NCI-H2107 treated with DMSO at 0.1 percent for 48 hours (cell line): ENCODE data around the gene PAQR8.

ENCODE experiments used
- DNase-seq: peaks from one replicate; lab custom pipeline; 2025; ENCODE audit not compliant: unreplicated experiment; lab: John Stamatoyannopoulos, UW

PAQR8 gene, protein sequence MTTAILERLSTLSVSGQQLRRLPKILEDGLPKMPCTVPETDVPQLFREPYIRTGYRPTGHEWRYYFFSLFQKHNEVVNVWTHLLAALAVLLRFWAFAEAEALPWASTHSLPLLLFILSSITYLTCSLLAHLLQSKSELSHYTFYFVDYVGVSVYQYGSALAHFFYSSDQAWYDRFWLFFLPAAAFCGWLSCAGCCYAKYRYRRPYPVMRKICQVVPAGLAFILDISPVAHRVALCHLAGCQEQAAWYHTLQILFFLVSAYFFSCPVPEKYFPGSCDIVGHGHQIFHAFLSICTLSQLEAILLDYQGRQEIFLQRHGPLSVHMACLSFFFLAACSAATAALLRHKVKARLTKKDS

DNA sequence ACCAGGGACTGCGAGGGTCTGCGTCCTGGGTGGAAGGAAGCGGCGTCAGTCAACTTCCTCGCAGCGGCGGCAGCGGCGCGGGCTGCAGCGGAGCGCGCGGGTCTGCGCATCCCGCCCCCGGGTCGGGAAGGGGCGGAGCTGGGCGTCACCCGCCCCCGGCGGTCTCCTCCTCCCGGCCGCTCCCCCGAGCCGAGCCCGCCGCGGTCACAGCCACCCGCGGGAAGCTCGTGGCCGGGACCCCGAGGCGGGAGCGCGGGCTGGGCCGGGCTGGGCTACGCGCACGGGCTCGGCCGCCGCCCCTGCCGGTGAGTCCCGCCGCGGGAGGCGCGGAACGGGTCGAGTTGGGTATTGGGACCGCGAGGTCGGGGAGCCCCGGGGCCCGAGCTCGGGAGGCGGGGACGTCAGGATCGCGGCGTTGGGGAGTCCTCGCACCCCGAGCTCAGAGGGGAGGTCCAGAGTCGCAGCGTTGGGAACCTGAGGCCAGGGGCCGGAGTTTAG is at the start of gene PAQR8:
TSS of gene PAQR8 (plus strand) at position 207 of the 498 bp plus-strand sequence. CDS start 41,063 bp downstream, outside the sequence.
- no peak for DNase-seq

DNA sequence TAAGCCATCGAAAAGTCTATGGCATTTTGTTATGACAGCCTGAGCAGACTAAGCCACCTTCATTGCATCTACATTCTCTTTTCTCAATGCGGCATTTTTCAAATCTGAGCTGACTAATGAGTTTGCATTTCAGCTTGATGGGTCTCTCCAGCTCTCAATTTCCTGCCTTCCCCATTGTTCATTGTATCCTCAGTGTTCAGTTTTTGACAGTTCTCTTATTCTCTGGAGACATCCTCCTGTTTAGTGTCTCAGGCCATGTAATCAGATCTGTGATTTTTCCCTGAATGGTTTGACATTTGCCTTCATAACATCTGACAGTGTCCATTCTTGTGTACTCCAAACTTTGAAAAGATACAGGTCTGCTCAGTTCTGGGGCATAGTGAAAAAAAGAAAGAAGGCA is 49.5 kb upstream of the PAQR8 start:
- DNase-seq, result no peak

DNA sequence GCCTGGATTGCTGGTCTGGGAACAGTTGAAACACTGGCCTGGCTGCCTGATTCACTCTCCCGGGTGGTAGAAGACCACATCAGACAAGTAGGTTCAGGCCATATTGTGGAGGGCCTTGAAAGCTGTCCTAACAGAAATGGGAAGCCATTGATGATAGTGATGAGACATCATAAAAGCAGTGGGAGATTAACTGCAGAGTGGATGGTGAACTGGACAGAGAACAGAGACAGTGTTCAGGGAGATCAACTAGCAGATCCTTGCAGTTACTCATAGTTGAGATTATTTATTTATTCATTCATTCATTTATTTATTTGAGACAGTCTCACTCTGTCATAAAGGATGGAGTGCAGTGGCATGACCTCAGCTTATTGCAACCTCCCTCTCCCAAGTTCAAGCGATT is 47.2 kb upstream of the PAQR8 start:
- no peak for DNase-seq

DNA sequence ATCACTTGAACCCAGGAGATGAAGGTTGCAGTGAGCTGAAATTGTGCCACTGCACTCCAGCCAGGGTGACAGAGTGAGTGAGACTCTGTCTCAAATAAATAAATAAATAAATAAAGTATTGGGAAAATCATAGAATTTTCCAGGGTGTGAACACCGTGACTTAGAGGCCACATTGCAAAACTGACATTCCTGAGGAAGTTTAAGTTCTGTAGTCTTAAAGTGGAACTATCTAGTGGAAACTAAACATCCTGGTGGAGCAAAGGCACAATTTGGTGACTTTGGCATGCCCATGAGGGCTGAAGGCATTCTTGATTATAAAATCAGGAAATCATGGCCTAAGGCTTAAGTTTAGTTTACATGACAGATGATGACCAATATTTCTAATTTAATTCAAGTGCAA is 44.7 kb upstream of the PAQR8 start:
- no peak for DNase-seq

DNA sequence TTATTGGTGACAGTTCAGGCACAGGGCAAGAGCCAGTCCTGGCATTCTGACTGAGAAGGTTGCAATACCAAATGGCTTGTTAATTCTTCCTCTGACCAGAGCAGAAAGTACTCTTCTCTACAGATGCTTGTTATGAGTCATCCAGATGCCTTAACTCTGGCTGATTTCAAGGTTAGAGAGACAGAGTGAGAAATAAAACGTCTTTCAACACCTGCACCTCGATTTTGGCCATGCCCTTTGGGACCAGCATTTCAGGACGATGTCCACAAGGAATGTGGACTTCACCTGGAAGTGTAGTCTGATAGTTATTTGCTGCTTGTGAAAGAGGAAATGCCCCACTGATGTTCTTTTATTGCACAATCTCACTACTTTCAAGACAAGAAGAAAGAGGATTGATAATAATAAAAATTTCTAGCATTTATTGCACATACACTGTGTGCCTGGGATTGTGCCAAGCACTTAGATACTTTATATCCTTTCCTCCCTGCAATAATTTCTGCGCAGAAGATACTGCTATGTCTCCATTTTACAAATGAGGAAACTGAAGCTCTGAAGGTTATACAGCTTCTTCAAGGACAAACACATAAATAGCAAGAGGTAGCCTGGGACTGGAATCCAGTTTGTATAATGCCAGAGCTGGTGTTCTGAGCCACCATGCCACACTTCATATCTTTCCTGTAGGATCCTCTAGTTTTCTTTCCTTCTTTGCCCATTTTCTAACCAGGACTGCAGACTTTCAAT is 43.9 kb upstream of the PAQR8 start:
- no peak for DNase-seq

DNA sequence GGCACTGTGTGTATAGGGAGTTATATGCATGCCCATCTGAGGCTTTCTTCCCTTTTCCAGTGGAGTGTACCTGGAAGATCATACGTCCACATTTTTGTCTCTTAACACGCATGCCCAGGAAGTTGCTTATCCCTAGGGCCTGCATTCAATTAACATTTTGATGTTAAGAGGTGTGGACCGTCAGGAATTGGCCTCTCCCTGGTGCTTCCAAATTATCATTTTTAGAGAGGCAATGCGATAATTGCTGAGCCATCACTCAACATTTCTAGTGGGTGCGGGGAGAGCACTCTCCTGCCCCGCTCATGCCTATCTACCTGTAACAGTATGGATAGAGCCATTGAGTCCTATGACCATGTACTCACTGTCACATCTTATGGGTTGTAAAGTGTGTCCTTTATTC is 37.8 kb upstream of the PAQR8 start:
- no peak for DNase-seq

DNA sequence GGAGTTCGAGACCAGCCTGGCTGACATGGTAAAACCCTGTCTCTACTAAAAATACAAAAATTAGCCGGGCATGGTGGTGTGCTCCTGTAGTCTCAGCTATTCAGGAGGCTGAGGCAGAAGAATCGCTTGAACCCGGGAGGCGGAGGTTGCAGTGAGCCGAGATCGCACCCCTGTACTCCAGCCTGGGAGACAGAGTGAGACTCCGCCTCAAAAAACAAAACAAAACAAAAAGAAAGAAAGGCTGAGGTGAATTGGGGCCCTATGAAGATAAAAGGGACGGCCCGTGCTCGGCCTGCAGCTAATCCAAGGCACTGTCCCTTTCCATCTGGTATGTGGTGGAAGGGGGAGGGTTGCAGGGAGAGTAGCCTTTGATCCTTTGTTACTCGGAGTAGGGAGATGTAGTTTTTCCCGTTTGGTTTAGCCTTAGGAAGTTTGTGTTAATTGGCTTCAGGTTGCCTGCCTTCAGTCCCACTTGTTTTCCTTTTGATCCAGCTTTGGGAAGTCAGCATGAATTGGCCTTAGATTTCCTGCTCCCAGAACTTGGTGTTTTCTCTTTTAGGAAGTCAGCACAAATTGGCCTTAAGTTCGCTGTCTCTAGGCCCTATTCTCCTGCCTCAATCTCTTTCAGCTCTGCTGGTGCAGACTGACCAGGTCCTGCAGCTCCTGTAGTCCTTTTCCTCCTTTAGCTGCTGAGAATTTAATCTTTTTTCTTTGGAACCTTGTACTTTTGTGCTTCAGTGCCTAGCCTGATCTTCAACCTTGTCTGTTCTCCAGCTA is 36.1 kb upstream of the PAQR8 start:
- DNase-seq, result no peak

DNA sequence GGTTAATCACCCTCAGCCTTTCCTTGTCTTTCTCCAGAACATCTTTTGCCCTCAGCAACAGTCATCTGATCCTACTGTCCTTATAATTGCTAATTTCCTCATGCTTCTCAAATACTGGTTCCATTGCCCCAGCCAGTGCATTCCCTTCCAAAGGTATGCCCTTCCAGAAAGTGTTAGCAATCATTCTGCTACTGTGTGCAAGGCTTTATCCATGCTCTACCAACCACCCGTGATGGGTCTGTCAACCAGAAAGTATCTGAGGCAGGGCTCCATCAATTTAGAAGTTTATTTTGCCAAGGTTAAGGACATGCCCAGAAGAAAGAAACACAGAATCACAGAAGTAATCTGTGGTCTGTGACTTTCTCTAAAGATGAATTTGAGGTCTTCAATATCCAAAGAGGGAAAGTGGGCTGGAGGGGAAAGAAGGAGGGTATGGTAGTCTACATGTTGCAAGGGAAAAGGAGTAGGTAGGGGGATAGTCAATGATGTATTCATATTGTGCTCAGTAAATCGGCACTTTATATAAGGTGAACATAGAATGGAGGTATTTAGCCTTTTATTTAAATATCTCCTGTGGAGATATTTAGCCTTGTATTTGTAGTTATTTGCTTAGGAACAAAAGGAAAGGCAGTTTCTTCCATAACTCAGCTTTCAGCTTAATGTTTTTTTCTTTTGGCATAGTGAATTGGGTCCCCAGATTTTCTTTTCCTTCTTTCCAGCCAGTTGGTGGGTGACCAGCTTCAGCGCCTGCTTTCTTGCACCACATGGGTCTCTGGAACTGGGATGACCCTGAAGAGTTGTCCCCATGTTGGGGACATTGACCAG is 35.2 kb upstream of the PAQR8 start:
- DNase-seq, result no peak

DNA sequence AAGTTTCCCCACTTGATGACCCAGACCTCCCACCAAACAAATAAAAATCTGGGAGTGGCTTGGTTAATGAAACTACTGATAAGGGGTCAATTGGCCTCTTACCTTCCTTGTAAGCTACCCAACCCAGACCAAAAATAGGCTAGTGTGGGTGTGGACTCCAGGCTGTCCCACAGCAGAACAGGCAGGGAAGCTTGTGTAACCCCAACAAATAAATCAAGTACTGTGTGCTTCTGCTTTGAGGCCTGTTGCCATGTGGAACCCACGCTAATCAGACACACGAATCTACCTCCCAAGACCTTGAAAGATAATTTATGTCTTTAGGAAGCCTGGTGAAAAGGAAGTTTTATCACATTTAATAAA is 33.7 kb upstream of the PAQR8 start:
- no peak for DNase-seq

DNA sequence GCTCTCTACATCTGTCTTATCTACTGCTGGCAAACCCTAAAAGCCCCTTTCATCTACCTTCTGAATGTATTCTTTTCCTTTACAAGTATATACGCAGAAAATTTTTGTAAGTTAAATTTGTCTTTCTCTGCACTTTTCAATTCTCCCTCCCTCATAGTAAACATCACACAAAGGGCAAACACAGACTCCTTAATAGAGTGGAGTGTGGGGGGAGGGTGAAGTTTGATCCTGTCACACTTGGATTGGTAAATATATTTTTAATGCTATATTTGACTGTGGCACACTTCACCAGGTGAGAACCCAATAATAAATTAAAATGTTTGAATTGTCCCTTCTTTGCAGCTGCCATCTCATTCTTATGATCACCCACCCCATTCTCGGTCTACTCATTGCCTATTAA is 33.2 kb upstream of the PAQR8 start:
- DNase-seq, result peak; percentile 28

DNA sequence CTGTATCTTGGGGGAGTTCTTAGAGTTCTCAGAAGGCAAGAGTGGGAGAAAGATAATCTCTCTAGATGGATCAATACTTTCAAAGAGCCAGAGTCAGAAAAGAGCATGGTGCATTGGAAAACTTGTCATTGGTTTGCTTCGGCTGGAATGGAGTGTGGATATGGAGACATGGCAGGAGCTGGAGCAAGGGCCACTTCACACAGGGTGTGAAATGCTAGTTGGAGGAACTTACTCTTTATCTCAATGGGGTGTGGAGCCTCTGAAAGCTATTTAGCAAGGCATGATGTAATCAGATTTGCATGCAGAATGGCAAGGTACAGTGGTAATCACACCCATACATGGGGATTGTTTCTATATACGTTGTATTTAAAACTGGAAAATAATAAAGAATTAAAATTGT is 31.5 kb upstream of the PAQR8 start:
- no peak for DNase-seq

DNA sequence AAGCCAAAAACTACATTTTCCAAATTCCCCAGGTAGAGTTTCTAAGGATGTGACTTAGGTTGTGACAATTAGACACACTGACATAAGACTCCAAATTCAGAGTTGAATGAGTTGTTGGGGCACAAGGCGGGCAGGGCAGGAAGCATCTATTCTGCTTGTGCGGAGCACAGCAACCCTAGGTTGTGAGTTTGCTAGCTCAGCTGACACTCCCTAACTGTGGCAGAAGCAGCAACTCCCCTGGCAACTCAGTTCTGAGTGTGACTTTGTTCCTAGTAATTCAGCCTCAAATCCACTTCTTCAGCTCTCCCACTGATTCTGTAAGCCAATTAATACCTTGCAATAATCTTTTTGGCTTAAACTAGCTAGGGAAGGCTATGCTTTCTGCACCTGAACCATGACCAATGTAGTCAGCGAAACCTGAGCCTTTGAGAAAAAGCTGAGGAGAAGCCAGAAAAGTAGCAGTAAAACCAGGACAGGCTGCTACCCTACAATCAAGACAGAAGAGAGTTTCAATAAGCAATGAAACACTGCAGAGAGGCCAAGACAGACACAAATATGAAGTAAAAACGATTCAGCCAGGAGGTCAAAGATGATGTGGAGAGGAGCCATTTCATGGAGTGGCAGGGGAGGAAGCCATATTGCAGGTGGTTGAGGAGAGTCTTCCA is 30.0 kb upstream of the PAQR8 start:
- peak; percentile 13 for DNase-seq

DNA sequence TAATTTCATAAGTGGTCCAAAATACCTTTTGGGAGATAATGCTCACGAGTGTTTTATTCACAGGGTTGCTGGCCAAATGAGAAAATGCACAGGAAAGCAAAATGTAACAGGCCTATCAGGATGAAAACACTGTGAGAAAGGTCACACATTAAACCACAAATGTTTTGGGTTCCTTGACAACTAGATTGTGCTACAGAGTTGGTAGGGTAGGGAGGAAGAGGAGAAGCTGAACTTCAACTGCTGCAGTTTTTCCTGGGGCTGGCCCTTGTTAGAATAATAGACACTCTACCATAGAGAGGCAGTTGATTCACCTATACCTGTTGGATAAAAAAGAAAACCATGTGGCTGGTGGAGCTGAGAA is 28.1 kb upstream of the PAQR8 start:
- DNase-seq, result no peak

DNA sequence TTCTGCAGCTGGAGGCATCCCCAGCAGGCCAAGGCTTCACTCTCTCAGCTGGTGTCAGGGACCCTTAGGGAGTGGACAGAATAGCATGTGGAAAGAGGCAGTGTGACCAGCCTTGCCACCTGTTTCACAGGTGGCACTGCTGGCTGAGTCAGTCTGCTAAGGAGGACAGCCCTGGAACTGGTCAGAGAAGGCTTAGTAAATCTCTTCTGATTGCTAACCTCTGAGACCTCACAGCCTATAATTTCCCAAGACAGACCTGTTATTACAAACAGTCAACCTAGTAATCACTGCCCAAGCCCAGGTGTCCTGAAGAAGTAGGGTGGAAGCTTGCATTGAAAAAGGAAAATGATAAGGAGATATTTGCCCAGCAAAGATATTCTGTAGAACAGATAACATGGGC is 26.4 kb upstream of the PAQR8 start:
- no peak for DNase-seq

DNA sequence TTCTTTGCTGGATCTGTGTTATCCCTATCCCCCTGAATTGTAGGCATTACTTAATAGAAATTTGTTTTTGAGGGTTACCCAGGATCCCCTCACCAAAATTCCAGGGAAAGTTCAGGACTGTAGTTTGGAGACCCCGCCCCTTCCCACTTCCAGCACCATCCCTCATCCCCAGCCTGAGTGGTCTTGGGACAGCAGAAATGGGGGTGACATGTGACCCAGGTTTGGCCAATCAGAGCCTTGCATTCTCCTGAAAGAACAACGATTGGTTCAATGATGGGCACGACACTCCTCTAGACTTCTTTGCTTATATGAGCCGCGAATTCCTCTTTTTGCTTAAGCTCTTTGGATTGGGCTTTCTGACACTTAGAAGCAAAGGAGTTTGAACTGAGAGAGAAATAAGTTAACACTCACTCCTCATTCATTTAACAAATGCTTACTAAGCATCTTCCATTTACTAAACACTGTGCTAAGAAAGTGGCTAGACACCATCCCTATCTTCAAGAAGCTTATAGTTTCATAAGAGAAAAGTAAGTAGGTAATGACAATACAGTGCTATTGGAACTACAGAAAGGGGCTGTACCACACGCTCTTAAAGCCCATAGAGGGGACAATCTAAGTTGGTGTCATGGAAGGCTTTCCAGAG is 24.9 kb upstream of the PAQR8 start:
- DNase-seq, result no peak

DNA sequence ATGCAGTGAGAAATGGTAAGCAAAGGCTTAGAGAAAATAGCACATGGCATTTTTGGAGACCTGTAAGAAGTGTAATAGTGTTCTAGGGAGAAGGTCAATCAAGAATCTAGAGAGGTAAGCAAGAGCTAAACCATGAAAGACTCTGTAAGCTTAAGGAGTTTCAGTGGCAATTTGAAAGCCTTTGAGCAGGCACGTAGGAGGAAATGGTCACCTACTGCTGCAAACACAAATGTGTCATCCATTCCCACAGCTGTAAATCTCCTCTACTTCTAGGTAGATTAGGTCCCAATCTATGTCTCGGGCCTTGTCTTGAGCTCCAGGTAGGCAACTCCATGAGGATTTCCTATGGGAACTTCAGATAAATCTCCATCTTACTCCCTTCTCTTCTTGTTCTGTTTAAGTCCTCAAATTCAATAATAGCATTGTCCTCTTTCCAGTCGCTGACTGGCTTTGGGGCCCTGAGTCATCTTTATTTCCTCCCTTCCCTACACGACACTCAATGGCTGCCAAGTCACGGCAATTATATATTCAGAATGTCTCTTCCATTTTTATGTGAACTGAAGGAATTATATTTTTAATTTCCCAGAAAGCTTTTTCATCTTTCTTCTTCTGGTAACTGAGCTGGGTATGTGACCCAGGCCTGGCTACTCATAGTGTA is 24.2 kb upstream of the PAQR8 start:
- DNase-seq, result no peak

DNA sequence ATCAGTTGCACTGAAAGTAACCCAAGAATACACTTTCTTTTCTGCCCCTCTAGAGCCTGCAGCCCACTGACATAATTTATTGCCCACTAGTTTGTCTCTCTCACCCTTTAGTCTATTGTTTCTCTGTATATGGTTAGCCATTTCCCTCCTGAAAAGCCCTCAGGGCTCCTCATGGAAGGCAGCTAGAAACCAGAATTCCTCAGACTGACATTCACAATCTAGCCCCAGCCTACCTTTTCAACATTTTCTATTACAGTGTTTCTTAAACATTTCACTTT is 21.4 kb upstream of the PAQR8 start:
- DNase-seq, result no peak

DNA sequence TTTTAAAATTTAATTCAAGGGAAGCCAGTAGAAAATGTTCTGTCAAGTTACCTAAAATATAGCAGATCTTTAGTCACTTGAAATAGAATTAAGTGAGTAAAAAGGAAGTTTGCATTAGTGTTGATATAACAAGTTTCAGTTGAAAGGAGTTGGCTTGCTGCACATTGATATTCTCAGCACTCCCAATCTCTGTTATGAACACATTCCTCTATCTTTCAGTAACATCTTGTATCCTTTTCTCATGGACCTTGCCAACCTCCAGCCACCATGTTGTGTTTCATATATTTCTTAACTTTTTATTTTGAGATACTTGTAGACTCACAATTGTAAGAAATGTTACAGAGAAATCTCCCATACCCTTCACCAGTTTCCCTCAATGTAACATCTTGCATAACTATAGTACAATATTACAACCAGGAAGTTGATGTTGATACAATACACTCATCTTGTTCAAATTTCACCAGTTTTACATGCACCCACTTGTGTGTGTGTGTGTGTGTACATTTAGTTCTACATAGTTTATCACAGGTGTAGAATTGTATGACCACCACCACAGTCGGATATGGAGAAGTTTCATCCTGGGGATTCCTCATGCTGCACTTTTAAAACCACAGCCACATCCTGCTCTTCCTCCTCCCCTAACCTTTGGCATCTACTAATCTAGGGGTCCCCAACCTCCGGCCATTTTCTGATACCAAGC is 20.2 kb upstream of the PAQR8 start:
- no peak for DNase-seq

DNA sequence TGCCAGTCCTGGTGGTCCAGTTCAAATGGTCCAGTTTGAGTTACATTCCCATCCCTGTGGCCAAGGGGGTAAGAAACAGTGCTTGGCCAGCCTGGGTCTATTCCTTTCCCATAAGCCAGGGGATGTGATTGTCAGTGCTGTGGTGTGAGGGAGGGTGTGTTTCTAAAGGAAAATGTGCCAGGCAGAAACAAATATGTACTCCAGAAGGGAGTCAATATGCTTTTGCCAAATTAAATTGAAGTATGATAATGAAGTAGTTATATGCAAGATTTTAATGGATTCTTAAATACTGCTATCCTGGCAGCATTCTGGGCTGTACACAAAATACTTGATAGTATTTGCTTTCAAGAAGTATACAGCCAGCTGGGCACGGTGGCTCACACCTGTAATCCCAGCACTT is 16.6 kb upstream of the PAQR8 start:
- no peak for DNase-seq
